K562 (cell line): ENCODE results near the gene NBR1. TPM values are rescaled to one million over a fixed set of nuclear protein-coding genes. Genes with fewer than 3 reads are reported as not detected.

Experiments
- ATAC-seq: fragments of 200-7000 bp; cut with Tn5 transposase; 3 replicates; pipeline ENCODE4 v1.9.1; 2020; ENCODE audit warnings: moderate library complexity
- BruUV-seq: library from RNA; stranded (reverse); fragments of 400-500 nt; replicated peaks from 2 replicates; lab custom pipeline; 2021; lab: Mats Ljungman, UMichigan
- CTCF ChIA-PET: fragments of 300-600 bp; formaldehyde crosslinking; extraction: SDS; loops from one replicate; lab custom pipeline; 2021; ENCODE audit warnings: low intra/inter-chr PET ratio; lab: Yijun Ruan, JAX
- POLR2A ChIA-PET: fragments of 300-600, 350-650 bp; sonication (Branson Sonifier 250); formaldehyde crosslinking; extraction: SDS; loops from one replicate; lab custom pipeline; 2021; ENCODE audit warnings: antibody characterized with exemption, inconsistent platforms; lab: Yijun Ruan, JAX
- DNase-seq, 4 experiments: peaks; one replicate each; pipeline versions ENCODE4 v3.0.0 to v3.0.0-alpha.2; 2011 to 2018; ENCODE audit warnings: low spot score in 3 of 4, mixed read lengths in 3 of 4; ENCODE audit errors: extremely low read depth in 1 of 4
- FAIRE-seq: peaks from 2 replicates; lab custom pipeline; 2011; peaks lifted over from hg19 to GRCh38; lab: Jason Lieb, UNC
- H2AFZ ChIP-seq: 2 replicates; pipeline ENCODE4 v1.6.0; 2011; ENCODE audit warnings: low read depth, low read length, control low read depth, inconsistent platforms
- H3K27ac ChIP-seq: fragments of 200-600 bp; 3 replicates; pipeline ENCODE4 v1.8.0; 2011; ENCODE audit warnings: low read depth, mild to moderate bottlenecking, control low read depth, inconsistent platforms, low read length, moderate library complexity, mixed read lengths; ENCODE audit errors: extremely low read depth
- H3K27me3 ChIP-seq, 2 experiments: fragments of 300-600 bp in 1 of 2; 2 replicates in 1 of 2; 3 replicates in 1 of 2; pipeline versions ENCODE4 v1.6.0 to v1.8.0; 2011; ENCODE audit warnings: inconsistent platforms in 2 of 2, low read length in 2 of 2, mild to moderate bottlenecking in 1 of 2, mixed read lengths in 1 of 2, moderate library complexity in 1 of 2; ENCODE audit not compliant: control insufficient read depth in 2 of 2, insufficient read depth in 2 of 2
- H3K36me3 ChIP-seq: fragments of 300-600 bp; 3 replicates; pipeline ENCODE4 v1.8.0; 2011; ENCODE audit warnings: mild to moderate bottlenecking, low read length, inconsistent platforms; ENCODE audit not compliant: control insufficient read depth, insufficient read depth
- H3K4me1 ChIP-seq, 2 experiments: fragments of 200-600 bp in 1 of 2; replicated peaks in 1 of 2; 2 replicates in 1 of 2; 3 replicates in 1 of 2; pipeline versions ENCODE4 v1.5.1 to v1.8.0; 2011; ENCODE audit warnings: inconsistent platforms in 2 of 2, low read length in 2 of 2, mild to moderate bottlenecking in 1 of 2, mixed read lengths in 1 of 2, moderate library complexity in 1 of 2; ENCODE audit not compliant: control insufficient read depth in 2 of 2, insufficient read depth in 2 of 2
- H3K4me2 ChIP-seq: 2 replicates; pipeline ENCODE4 v1.6.1; 2011; ENCODE audit warnings: low read length, control low read depth, inconsistent platforms, mixed read lengths; ENCODE audit not compliant: insufficient read depth
- H3K4me3 ChIP-seq: fragments of 200-600 bp; sonication (generic), shearing (Covaris generic); 2 replicates; pipeline ENCODE4 v1.5.1; 2016; ENCODE audit warnings: control low read depth, inconsistent platforms
- H3K79me2 ChIP-seq: fragments of 200-600 bp; 3 replicates; pipeline ENCODE4 v1.8.0; 2011; ENCODE audit warnings: low read length, inconsistent platforms; ENCODE audit not compliant: control insufficient read depth, insufficient read depth
- H3K9ac ChIP-seq, 2 experiments: 2 replicates each; pipeline versions ENCODE4 v1.6.0 to v1.6.1; 2011; ENCODE audit warnings: low read depth in 2 of 2, low read length in 2 of 2, control low read depth in 1 of 2, inconsistent platforms in 1 of 2, mild to moderate bottlenecking in 1 of 2, mixed read lengths in 1 of 2; ENCODE audit not compliant: insufficient read depth in 1 of 2
- H3K9me1 ChIP-seq: one replicate; pipeline ENCODE4 v1.6.0; 2011; ENCODE audit warnings: inconsistent platforms, mild to moderate bottlenecking, low read length, moderate library complexity; ENCODE audit not compliant: control insufficient read depth, insufficient read depth
- H3K9me3 ChIP-seq: replicated peaks from 2 replicates; pipeline ENCODE4 v1.5.1; 2011; ENCODE audit warnings: low read depth, low read length, inconsistent platforms; ENCODE audit not compliant: control insufficient read depth, insufficient read depth
- H4K20me1 ChIP-seq: replicated peaks from 2 replicates; pipeline ENCODE4 v1.6.1; 2011; ENCODE audit warnings: low read length, inconsistent platforms, mixed read lengths; ENCODE audit not compliant: control insufficient read depth, insufficient read depth
- FOXP4 ChIP-seq: sonication (generic); formaldehyde crosslinking; IDR thresholded peaks from 2 replicates; pipeline ENCODE4 v1.8.0; 2022; ENCODE audit warnings: mild to moderate bottlenecking, missing genetic modification reagents, borderline replicate concordance
- MAFK ChIP-seq: IDR thresholded peaks from 2 replicates; pipeline ENCODE4 v1.6.1; 2011; ENCODE audit warnings: low read length, improper control_type of control experiment
- NKRF ChIP-seq: fragments of 450-650 bp; IDR thresholded peaks from 2 replicates; pipeline ENCODE4 v1.6.1; 2016; ENCODE audit warnings: borderline replicate concordance
- ZBTB1 ChIP-seq: sonication (generic); formaldehyde crosslinking; IDR thresholded peaks from 2 replicates; pipeline ENCODE4 v1.8.1; 2023; ENCODE audit warnings: missing genetic modification reagents, low read depth, mild to moderate bottlenecking, borderline replicate concordance
- ZFX ChIP-seq: sonication (generic); formaldehyde crosslinking; IDR thresholded peaks from 2 replicates; pipeline ENCODE4 v1.8.0; 2022; ENCODE audit warnings: mild to moderate bottlenecking, missing genetic modification reagents, moderate library complexity
- ZNF282 ChIP-seq: sonication (generic); formaldehyde crosslinking; IDR thresholded peaks from 2 replicates; pipeline ENCODE4 v1.8.1; 2023; ENCODE audit warnings: missing genetic modification reagents
- ZNF436 ChIP-seq: fragments of 250-450, 450-650 bp; sonication (Bioruptor Pico); formaldehyde crosslinking; IDR thresholded peaks from 2 replicates; pipeline ENCODE4 v1.7.0; 2020; ENCODE audit warnings: mild to moderate bottlenecking
- WGBS: fragments of 100-300 bp; shearing (Covaris generic); methylation state at CpG from one replicate; pipeline ENCODE4 v1.1.6; 2016; ENCODE audit warnings: low coverage, mixed read lengths; ENCODE audit not compliant: insufficient coverage; ENCODE audit errors: missing lambda C conversion rate; 5-methylcytosine and 5-hydroxymethylcytosine counted together
- in situ Hi-C: fragments of 300-500 bp; cut with MboI; formaldehyde crosslinking; loops from 4 replicates; pipeline ENCODE4 v1.15.0; 2018; ENCODE audit warnings: inconsistent platforms, mixed read lengths
- intact Hi-C: fragments of 100-400 bp; cut with micrococcal nuclease; formaldehyde crosslinking; loops from 2 replicates; pipeline ENCODE4 v1.14.2; 2022
- polyA plus RNA-seq, 8 experiments: library from polyadenylated mRNA; depleted of rRNA in 4 of 8; stranded (reverse) in 5 of 8; unstranded in 3 of 8; fragments of >200 nt; fragmentation: Nextera tagmentation in 2 of 8; fragmentation: Illumina TruSeq in 1 of 8; extraction: Ambion mirVana in 2 of 8; extraction: Trizol in 1 of 8; gene quantifications; 2 replicates each; pipeline versions ENCODE4 v1.2.1 to v1.2.3, GENCODE V29; 2011 to 2014; ENCODE audit warnings: inconsistent platforms in 1 of 8, missing spikeins in 1 of 8
- total RNA-seq, 7 experiments: library from RNA; depleted of rRNA in 6 of 7; stranded (reverse); fragments of >200 nt in 6 of 7; fragmentation: Illumina TruSeq in 2 of 7; extraction: Trizol in 2 of 7; gene quantifications; 2 replicates each; pipeline versions ENCODE4 v1.2.1 to v1.2.3, GENCODE V29; 2011 to 2021; ENCODE audit warnings: low replicate concordance in 1 of 7
- TF ChIP-seq, protein P1 (sequence below): fragments of 450-650 bp; IDR thresholded peaks from 2 replicates; pipeline ENCODE4 v1.6.1; 2017; ENCODE audit warnings: antibody characterized with exemption, mild to moderate bottlenecking
- TF ChIP-seq, protein P2 (sequence below): fragments of 200-800 bp; sonication (Bioruptor generic); IDR thresholded peaks from 2 replicates; pipeline ENCODE4 v1.6.1; 2017; ENCODE audit warnings: missing genetic modification characterization, missing compliant biosample characterization

The NBR1 gene
- total and polyA plus RNA-seq, 9 of the 15 experiments (the other 6 are each of a cell fraction or from before 2014, with no cell fraction given) = 4.2 to 70.1 (median 39.9) TPM

DNA sequence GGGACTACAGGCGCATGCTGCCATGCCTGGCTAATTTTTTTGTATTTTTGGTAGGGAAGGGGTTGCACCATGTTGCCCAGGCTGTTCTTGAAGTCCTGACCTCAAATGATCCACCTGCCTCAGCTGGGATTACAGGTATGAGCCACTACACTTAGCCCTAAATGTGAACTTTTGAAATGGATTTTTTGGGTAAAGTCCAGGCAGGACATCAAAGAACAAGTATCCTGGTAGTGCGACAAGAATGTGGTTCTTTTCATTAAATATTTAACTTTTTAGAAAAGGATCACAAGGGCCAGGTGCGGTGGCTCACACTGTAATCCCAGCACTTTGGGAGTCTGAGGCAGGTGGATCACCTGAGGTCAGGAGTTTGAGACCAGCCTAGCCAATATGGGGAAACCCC lies 15.3 kb upstream of the NBR1 start:
- Histone ChIP-seq H2AFZ (no peak overlapping the region), H4K20me1 (no peaks in the 10 kb centered on the region), H3K9me3 (peaks cover 6% of the 10 kb centered on the region; the same call in 1 of the 2 replicates), H3K4me2 (no peak overlapping the region), H3K9ac (no peak overlapping the region), H3K4me1 (peaks cover 0 to 9% of the 10 kb centered on the region in 2 experiments; a peak in 3 of 5 replicates), H3K27me3 (no peaks in the 10 kb centered on the region), H3K27ac (no peak overlapping the region), H3K36me3 (peaks cover 2% of the 10 kb centered on the region; the same call in 1 of the 3 replicates), H3K79me2 (no peaks in the 10 kb centered on the region), H3K9me1 (no peaks in the 10 kb centered on the region), H3K4me3 (no peak overlapping the region)
- ChIA-PET POLR2A (interaction anchor here (0.6 to 1.3 kb wide), 2 partner anchors 14 to 59 kb away, joined by 3 to 4 read pairs; no protein-coding TSS in a partner anchor), CTCF (no interaction called here)
- no peak for TF ChIP-seq ZFX (CRISPR knock-in tag)
- TF ChIP-seq ZNF436 (CRISPR knock-in tag) = no peak
- no peak for TF ChIP-seq ZBTB1 (CRISPR knock-in tag)
- no peak for TF ChIP-seq FOXP4
- no peak for TF ChIP-seq ZNF282 (CRISPR knock-in tag)
- TF ChIP-seq, protein P1, sequence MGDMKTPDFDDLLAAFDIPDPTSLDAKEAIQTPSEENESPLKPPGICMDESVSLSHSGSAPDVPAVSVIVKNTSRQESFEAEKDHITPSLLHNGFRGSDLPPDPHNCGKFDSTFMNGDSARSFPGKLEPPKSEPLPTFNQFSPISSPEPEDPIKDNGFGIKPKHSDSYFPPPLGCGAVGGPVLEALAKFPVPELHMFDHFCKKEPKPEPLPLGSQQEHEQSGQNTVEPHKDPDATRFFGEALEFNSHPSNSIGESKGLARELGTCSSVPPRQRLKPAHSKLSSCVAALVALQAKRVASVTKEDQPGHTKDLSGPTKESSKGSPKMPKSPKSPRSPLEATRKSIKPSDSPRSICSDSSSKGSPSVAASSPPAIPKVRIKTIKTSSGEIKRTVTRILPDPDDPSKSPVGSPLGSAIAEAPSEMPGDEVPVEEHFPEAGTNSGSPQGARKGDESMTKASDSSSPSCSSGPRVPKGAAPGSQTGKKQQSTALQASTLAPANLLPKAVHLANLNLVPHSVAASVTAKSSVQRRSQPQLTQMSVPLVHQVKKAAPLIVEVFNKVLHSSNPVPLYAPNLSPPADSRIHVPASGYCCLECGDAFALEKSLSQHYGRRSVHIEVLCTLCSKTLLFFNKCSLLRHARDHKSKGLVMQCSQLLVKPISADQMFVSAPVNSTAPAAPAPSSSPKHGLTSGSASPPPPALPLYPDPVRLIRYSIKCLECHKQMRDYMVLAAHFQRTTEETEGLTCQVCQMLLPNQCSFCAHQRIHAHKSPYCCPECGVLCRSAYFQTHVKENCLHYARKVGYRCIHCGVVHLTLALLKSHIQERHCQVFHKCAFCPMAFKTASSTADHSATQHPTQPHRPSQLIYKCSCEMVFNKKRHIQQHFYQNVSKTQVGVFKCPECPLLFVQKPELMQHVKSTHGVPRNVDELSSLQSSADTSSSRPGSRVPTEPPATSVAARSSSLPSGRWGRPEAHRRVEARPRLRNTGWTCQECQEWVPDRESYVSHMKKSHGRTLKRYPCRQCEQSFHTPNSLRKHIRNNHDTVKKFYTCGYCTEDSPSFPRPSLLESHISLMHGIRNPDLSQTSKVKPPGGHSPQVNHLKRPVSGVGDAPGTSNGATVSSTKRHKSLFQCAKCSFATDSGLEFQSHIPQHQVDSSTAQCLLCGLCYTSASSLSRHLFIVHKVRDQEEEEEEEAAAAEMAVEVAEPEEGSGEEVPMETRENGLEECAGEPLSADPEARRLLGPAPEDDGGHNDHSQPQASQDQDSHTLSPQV = no peak
- TF ChIP-seq NKRF = no peak
- TF ChIP-seq MAFK = no peak
- TF ChIP-seq, protein P2, sequence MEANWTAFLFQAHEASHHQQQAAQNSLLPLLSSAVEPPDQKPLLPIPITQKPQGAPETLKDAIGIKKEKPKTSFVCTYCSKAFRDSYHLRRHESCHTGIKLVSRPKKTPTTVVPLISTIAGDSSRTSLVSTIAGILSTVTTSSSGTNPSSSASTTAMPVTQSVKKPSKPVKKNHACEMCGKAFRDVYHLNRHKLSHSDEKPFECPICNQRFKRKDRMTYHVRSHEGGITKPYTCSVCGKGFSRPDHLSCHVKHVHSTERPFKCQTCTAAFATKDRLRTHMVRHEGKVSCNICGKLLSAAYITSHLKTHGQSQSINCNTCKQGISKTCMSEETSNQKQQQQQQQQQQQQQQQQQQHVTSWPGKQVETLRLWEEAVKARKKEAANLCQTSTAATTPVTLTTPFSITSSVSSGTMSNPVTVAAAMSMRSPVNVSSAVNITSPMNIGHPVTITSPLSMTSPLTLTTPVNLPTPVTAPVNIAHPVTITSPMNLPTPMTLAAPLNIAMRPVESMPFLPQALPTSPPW (CRISPR knock-in tag) = no peak
- in situ Hi-C loops = no loop called here
- DNase-seq (no peak), ATAC-seq (no peak), FAIRE-seq (no peak)
- 89% methylated on average over 3 of the region's 3 CpGs for whole genome bisulfite sequencing
- no TSS peak for BruUV-seq
- intact Hi-C loops = no loop called here
